Measurements from ENCODE around the gene PHEX. TPM values are rescaled to one million over a fixed set of nuclear protein-coding genes. Genes with fewer than 3 reads are reported as not detected.

The PHEX gene
- total RNA-seq = 2.8 and 3.2 TPM in 2 replicates

DNA sequence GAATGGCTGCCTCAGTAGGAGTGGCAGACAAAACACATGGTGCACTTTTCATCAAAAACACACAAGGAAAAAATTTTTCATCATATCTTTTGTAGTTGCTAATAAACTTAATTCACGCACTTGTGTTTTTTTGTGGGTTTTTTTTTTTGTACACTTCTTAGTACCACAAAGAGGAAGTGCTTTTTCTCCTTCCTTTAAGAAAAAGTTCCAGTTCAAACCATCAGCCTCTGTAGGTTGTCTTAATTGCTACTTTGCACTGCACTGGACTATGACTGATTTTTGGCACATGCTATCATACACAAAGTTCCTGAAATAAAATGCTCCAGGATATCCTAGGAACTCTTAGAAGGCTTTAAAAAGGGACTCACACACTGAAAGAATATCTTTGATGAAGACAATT lies at the start of gene PHEX:
PHEX (plus strand) TSS at position 242 of the 400 bp plus-strand sequence. CDS start 681 bp downstream, outside the sequence.

DNA sequence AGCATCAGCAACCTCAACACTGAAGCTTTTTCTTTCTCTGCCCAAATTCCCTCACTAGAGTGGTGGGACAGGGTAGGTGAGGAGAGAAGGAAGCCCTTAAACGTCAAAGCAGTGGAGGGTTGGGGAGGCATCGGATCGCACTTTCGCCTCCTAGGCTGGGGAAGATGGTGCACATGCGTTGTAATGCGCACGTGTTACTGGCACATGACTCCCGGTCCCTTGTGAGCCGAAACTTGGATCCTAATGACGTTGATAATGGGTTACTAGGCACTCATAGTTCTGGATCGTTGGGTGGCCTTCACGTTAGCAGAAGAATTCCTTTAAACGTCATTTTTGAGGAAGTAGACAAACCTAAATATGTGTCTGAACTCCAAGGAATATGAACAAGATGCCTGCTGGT lies 240.5 kb downstream of the PHEX start, which contains the start of gene CBLL2:
CBLL2 (plus strand) TSS at position 301 of the 400 bp plus-strand sequence; CDS start at position 380, 79 bp downstream.

Other genes starting within 250 kb of the PHEX start
- 9.4 and 16.3 TPM in 2 replicates for gene MBTPS2, start 192.7 kb upstream of the PHEX start, total RNA-seq
- 2.5 and 2.8 TPM in 2 replicates for gene YY2, start 176.3 kb upstream of the PHEX start, total RNA-seq
- 194 and 324 TPM in 2 replicates for gene SMS, start 91.6 kb upstream of the PHEX start, total RNA-seq
- gene CBLL2, start 240.6 kb downstream of the PHEX start, total RNA-seq = not detected in 2 replicates